ENCODE results near the gene RBFOX1. TPM values are rescaled to one million over a fixed set of nuclear protein-coding genes. Genes with fewer than 3 reads are reported as not detected.
A peak's percentile ranks its signal among the peaks of the same experiment; 100 is the strongest.

RBFOX1 gene
- polyA plus RNA-seq, 1 donor from 2014 or later: 56.8 TPM

DNA sequence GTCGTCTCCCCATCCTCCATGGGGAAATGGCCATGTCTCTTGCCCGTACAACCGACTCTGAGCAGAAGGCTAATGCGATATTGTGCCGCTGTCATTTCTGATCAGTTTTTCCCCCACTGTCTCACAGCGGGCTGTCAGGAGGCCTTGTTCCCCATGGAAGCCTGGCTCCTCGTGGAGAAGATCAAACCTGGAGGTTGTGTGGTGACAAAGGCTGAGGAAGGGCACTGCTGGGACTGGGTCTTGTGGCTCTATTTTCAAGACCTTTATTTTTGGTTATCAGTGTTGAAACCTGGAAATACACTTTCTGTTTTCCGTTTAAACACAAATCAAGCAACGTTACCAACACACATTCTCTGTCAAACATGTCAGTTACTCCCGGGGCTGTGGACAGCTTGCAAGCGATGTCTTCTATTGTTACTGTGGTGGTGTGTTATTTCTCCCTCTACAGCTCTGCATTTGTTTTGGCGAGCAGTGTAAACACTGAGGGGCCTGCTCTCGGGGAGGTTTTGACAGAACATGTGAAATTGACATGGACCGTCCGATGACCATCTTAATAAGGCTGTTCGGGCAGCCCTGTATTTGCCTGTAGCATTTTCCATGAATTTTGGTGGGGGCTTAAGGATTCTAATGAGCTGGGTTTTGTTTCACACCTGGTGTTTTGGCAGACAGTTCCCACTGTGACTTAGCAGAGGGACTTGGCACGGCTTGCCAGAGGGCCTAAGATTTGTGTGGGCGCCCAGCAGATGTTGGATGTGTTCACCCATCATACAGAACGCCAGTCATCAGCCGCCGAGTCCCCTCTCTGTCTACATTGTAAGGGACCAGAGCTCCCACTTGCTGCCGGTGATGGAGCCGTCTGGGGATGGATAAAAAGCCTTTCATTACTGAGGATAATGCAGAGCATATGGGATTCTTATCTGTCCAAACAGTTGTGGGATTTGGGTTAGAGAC, 12.5 kb downstream of the RBFOX1 start:
- Histone ChIP-seq H3K4me2 (ENCODE audit: low read length) (no peak overlapping the region), H3K9me3 (ENCODE audit: low read length) (no peaks in the 10 kb centered on the region), H3K79me2 (replicated peaks; ENCODE audit: insufficient read depth, low read length) (no peaks in the 10 kb centered on the region), H3K36me3 (ENCODE audit: insufficient read depth, low read length) (no peaks in the 10 kb centered on the region), H3F3A (ENCODE audit: insufficient read depth, low read length, poor library complexity, severe bottlenecking) (no peaks in the 10 kb centered on the region), H3K4me3 (ENCODE audit: low read length) (no peak overlapping the region), H3K9me2 (ENCODE audit: insufficient read depth, low read length) (no peaks in the 10 kb centered on the region), H3K27ac (ENCODE audit: low read length) (no peak overlapping the region), H3K27me3 (ENCODE audit: insufficient read depth, low read depth, low read length) (no peaks in the 10 kb centered on the region), H2AFZ (ENCODE audit: low read depth, low read length) (no peak overlapping the region), H3K9ac (ENCODE audit: low read length) (no peak overlapping the region), H4K20me1 (ENCODE audit: insufficient read depth) (no peaks in the 10 kb centered on the region)
- TF ChIP-seq, protein P1, sequence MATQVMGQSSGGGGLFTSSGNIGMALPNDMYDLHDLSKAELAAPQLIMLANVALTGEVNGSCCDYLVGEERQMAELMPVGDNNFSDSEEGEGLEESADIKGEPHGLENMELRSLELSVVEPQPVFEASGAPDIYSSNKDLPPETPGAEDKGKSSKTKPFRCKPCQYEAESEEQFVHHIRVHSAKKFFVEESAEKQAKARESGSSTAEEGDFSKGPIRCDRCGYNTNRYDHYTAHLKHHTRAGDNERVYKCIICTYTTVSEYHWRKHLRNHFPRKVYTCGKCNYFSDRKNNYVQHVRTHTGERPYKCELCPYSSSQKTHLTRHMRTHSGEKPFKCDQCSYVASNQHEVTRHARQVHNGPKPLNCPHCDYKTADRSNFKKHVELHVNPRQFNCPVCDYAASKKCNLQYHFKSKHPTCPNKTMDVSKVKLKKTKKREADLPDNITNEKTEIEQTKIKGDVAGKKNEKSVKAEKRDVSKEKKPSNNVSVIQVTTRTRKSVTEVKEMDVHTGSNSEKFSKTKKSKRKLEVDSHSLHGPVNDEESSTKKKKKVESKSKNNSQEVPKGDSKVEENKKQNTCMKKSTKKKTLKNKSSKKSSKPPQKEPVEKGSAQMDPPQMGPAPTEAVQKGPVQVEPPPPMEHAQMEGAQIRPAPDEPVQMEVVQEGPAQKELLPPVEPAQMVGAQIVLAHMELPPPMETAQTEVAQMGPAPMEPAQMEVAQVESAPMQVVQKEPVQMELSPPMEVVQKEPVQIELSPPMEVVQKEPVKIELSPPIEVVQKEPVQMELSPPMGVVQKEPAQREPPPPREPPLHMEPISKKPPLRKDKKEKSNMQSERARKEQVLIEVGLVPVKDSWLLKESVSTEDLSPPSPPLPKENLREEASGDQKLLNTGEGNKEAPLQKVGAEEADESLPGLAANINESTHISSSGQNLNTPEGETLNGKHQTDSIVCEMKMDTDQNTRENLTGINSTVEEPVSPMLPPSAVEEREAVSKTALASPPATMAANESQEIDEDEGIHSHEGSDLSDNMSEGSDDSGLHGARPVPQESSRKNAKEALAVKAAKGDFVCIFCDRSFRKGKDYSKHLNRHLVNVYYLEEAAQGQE (IDR thresholded peaks at IDR 0.05; ENCODE audit: borderline replicate concordance): no peak
- TF ChIP-seq MXI1 (conservative IDR thresholded peaks at IDR 0.05; ENCODE audit: poor library complexity, severe bottlenecking) (no peak), POLR2AphosphoS5 (IDR thresholded peaks at IDR 0.05) (peak; percentile 31), SMC3 (conservative IDR thresholded peaks at IDR 0.05; ENCODE audit: poor library complexity) (no peak), RAD21 (conservative IDR thresholded peaks at IDR 0.05) (no peak), EZH2 (IDR thresholded peaks at IDR 0.05; ENCODE audit: borderline replicate concordance, insufficient read depth, low read length, poor library complexity, severe bottlenecking) (no peak), TAF1 (IDR thresholded peaks at IDR 0.05; ENCODE audit: low read depth) (no peak), EP300 (conservative IDR thresholded peaks at IDR 0.05; ENCODE audit: poor library complexity, severe bottlenecking) (peak; percentile 65)
- TF ChIP-seq, protein P2, sequence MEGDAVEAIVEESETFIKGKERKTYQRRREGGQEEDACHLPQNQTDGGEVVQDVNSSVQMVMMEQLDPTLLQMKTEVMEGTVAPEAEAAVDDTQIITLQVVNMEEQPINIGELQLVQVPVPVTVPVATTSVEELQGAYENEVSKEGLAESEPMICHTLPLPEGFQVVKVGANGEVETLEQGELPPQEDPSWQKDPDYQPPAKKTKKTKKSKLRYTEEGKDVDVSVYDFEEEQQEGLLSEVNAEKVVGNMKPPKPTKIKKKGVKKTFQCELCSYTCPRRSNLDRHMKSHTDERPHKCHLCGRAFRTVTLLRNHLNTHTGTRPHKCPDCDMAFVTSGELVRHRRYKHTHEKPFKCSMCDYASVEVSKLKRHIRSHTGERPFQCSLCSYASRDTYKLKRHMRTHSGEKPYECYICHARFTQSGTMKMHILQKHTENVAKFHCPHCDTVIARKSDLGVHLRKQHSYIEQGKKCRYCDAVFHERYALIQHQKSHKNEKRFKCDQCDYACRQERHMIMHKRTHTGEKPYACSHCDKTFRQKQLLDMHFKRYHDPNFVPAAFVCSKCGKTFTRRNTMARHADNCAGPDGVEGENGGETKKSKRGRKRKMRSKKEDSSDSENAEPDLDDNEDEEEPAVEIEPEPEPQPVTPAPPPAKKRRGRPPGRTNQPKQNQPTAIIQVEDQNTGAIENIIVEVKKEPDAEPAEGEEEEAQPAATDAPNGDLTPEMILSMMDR (IDR thresholded peaks at IDR 0.05; ENCODE audit: poor library complexity, severe bottlenecking): no peak

DNA sequence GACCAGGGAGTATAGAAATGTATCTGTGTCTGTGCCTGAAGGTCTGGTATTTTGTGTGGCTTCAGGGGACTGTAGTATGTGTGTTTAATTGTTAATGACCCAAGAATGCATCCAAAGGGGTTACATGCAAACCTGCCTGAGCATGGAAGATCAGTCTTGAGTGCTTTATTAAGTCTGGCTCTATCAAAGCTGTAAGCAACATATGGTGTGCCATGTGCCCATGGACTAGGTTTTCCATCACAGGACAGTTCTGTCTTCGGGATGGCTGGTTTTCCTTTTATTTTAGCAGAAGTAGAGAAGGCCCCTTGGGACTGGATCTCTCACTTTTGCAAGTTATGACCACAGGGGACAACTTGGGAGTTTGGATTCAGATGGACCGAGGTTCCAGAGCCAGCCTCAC, 18.2 kb downstream of the RBFOX1 start:
- no peaks in the 10 kb centered on the region for H4K20me1 ChIP-seq (ENCODE audit: insufficient read depth)
- H3K36me3 ChIP-seq (ENCODE audit: insufficient read depth, low read length): no peaks in the 10 kb centered on the region
- TF ChIP-seq, protein P1 (IDR thresholded peaks at IDR 0.05; ENCODE audit: borderline replicate concordance): no peak
- TF ChIP-seq SMC3 (conservative IDR thresholded peaks at IDR 0.05; ENCODE audit: poor library complexity) (no peak), POLR2AphosphoS5 (IDR thresholded peaks at IDR 0.05) (no peak), TAF1 (IDR thresholded peaks at IDR 0.05; ENCODE audit: low read depth) (no peak)
- H3K4me2 ChIP-seq (ENCODE audit: low read length): no peak overlapping the region
- no peaks in the 10 kb centered on the region for H3K27me3 ChIP-seq (ENCODE audit: insufficient read depth, low read depth, low read length)
- no peaks in the 10 kb centered on the region for H3K79me2 ChIP-seq (replicated peaks; ENCODE audit: insufficient read depth, low read length)
- H3K9ac ChIP-seq (ENCODE audit: low read length): no peak overlapping the region
- H3F3A ChIP-seq (ENCODE audit: insufficient read depth, low read length, poor library complexity, severe bottlenecking): no peaks in the 10 kb centered on the region
- no peaks in the 10 kb centered on the region for H3K9me2 ChIP-seq (ENCODE audit: insufficient read depth, low read length)
- no peak overlapping the region for H3K4me3 ChIP-seq (ENCODE audit: low read length)
- H2AFZ ChIP-seq (ENCODE audit: low read depth, low read length): no peak overlapping the region
- H3K9me3 ChIP-seq (ENCODE audit: low read length): no peaks in the 10 kb centered on the region
- no peak overlapping the region for H3K27ac ChIP-seq (ENCODE audit: low read length)
